HCT116 (cell line): Measurements from ENCODE around the gene C1QA. TPM values are rescaled to one million over a fixed set of nuclear protein-coding genes. Genes with fewer than 3 reads are reported as not detected.
A peak's percentile ranks its signal among the peaks of the same experiment; 100 is the strongest.

ENCODE experiments used
- ATAC-seq: fragments of 200-7000 bp; cut with Tn5 transposase; 2 replicates; pipeline ENCODE4 v1.9.1; 2020; ENCODE audit warnings: mild to moderate bottlenecking, moderate library complexity
- BruUV-seq: library from RNA; stranded (reverse); fragments of 400-500 nt; replicated peaks from 2 replicates; lab custom pipeline; 2021; lab: Mats Ljungman, UMichigan
- CTCF ChIA-PET: fragments of 300-600 bp; sonication (Branson Sonifier 250); formaldehyde crosslinking; loops from one replicate; lab custom pipeline; 2021; ENCODE audit warnings: antibody characterized with exemption; lab: Charles Lee
- POLR2A ChIA-PET: fragments of 300-600, 350-600 bp; sonication (Branson Sonifier 250); formaldehyde crosslinking; loops from one replicate; lab custom pipeline; 2021; ENCODE audit warnings: antibody characterized with exemption; lab: Charles Lee
- RAD21 ChIA-PET, 2 experiments: fragments of 300-600 bp; sonication (Branson Sonifier 250); formaldehyde crosslinking; loops; one replicate each; lab custom pipeline; 2023; ENCODE audit warnings: low total read pairs in 2 of 2; ENCODE audit not compliant: uncharacterized antibody in 2 of 2, unreplicated experiment in 2 of 2, low non-redundant PET in 1 of 2; lab: Charles Lee
- DNase-seq: peaks from one replicate; pipeline ENCODE4 v3.0.0-alpha.2; 2010; ENCODE audit warnings: low read depth, low spot score
- H2AFZ ChIP-seq: fragments of 200-600 bp; shearing (Covaris generic), sonication (generic); 2 replicates; pipeline ENCODE4 v1.6.1; 2017; ENCODE audit warnings: low read depth, mixed run types, mixed read lengths, antibody characterized with exemption, low read length; ENCODE audit not compliant: poor library complexity, severe bottlenecking
- H3K27ac ChIP-seq: 2 replicates; pipeline ENCODE4 v1.5.1; 2012; ENCODE audit warnings: low read depth, low read length
- H3K27me3 ChIP-seq: fragments of 200-600 bp; sonication (generic); 2 replicates; pipeline ENCODE4 v1.6.1; 2016; ENCODE audit warnings: mixed run types, low read length, mixed read lengths; ENCODE audit not compliant: insufficient read depth
- H3K36me3 ChIP-seq, 2 experiments: fragments of 200-500 bp in 1 of 2; fragments of 200-600 bp in 1 of 2; sonication (Bioruptor generic) in 1 of 2; sonication (generic) in 1 of 2; 2 replicates each; pipeline versions ENCODE4 v1.5.1 to v1.6.1; 2014 to 2016; ENCODE audit warnings: low read length in 2 of 2, inconsistent platforms in 1 of 2, mixed read lengths in 1 of 2, mixed run types in 1 of 2; ENCODE audit not compliant: insufficient read depth in 2 of 2, control insufficient read depth in 1 of 2
- H3K4me1 ChIP-seq, 2 experiments: fragments of 200-600 bp in 1 of 2; sonication (generic) in 1 of 2; 2 replicates each; pipeline versions ENCODE4 v1.5.1 to v1.6.1; 2012 to 2017; ENCODE audit warnings: low read length in 2 of 2, inconsistent platforms in 1 of 2, mild to moderate bottlenecking in 1 of 2, mixed read lengths in 1 of 2, mixed run types in 1 of 2, moderate library complexity in 1 of 2; ENCODE audit not compliant: insufficient read depth in 2 of 2, control insufficient read depth in 1 of 2
- H3K4me2 ChIP-seq: fragments of 200-600 bp; sonication (generic); 2 replicates; pipeline ENCODE4 v1.6.1; 2017; ENCODE audit warnings: mixed run types, low read length, mixed read lengths
- H3K4me3 ChIP-seq, 2 experiments: fragments of 200-600 bp in 1 of 2; sonication (generic) in 1 of 2; replicated peaks in 1 of 2; 2 replicates each; pipeline ENCODE4 v1.5.1; 2011 to 2016; ENCODE audit warnings: low read length in 2 of 2, control low read depth in 1 of 2, low read depth in 1 of 2, mild to moderate bottlenecking in 1 of 2, mixed read lengths in 1 of 2, mixed run types in 1 of 2
- H3K79me2 ChIP-seq: fragments of 200-600 bp; sonication (generic); 2 replicates; pipeline ENCODE4 v1.6.1; 2017; ENCODE audit warnings: mild to moderate bottlenecking, mixed run types, low read length, moderate library complexity, mixed read lengths; ENCODE audit not compliant: insufficient read depth
- H3K9ac ChIP-seq: fragments of 200-600 bp; sonication (generic); 2 replicates; pipeline ENCODE4 v1.6.1; 2016; ENCODE audit warnings: low read length, mixed read lengths
- H3K9me2 ChIP-seq: fragments of 200-600 bp; sonication (generic), shearing (Covaris generic); 2 replicates; pipeline ENCODE4 v1.6.1; 2017; ENCODE audit warnings: mixed run types, mild to moderate bottlenecking, moderate library complexity; ENCODE audit not compliant: insufficient read depth
- H3K9me3 ChIP-seq, 2 experiments: fragments of 200-500 bp in 1 of 2; fragments of 200-600 bp in 1 of 2; sonication (Bioruptor generic) in 1 of 2; sonication (generic) in 1 of 2; 2 replicates each; pipeline ENCODE4 v1.6.1; 2014 to 2017; ENCODE audit warnings: low read length in 2 of 2, mixed read lengths in 2 of 2, inconsistent platforms in 1 of 2, low read depth in 1 of 2, mild to moderate bottlenecking in 1 of 2, mixed run types in 1 of 2, moderate library complexity in 1 of 2; ENCODE audit not compliant: control insufficient read depth in 1 of 2, insufficient read depth in 1 of 2
- H4K20me1 ChIP-seq: fragments of 200-600 bp; sonication (generic), shearing (Covaris generic); 2 replicates; pipeline ENCODE4 v1.6.1; 2017; ENCODE audit warnings: mixed run types, mild to moderate bottlenecking, moderate library complexity; ENCODE audit not compliant: insufficient read depth
- CEBPB ChIP-seq: IDR thresholded peaks from 2 replicates; pipeline ENCODE4 v1.6.1; 2012; ENCODE audit warnings: low read depth
- EZH2phosphoT487 ChIP-seq: fragments of 200-600 bp; IDR thresholded peaks from 2 replicates; pipeline ENCODE4 v1.6.1; 2018; ENCODE audit warnings: antibody characterized with exemption, borderline replicate concordance
- JUND ChIP-seq: IDR thresholded peaks from 2 replicates; pipeline ENCODE4 v1.6.1; 2012
- POLR2A ChIP-seq: IDR thresholded peaks from 2 replicates; pipeline ENCODE4 v1.7.0; 2011; ENCODE audit warnings: borderline replicate concordance; ENCODE audit not compliant: insufficient read depth, insufficient read length; ENCODE audit errors: extremely low read depth
- POLR2AphosphoS5 ChIP-seq: IDR thresholded peaks from 2 replicates; pipeline ENCODE4 v1.6.1; 2011; ENCODE audit warnings: mild to moderate bottlenecking, low read depth, low read length, moderate library complexity
- RAD21 ChIP-seq: IDR thresholded peaks from 2 replicates; pipeline ENCODE4 v1.6.1; 2012; ENCODE audit warnings: low read depth, mild to moderate bottlenecking
- SP1 ChIP-seq: IDR thresholded peaks from 2 replicates; pipeline ENCODE4 v1.6.1; 2012; ENCODE audit warnings: low read depth
- YY1 ChIP-seq: IDR thresholded peaks from 2 replicates; pipeline ENCODE4 v1.6.1; 2011; ENCODE audit warnings: low read length, low read depth, moderate library complexity, mild to moderate bottlenecking; ENCODE audit not compliant: insufficient replicate concordance; ENCODE audit errors: extremely low read depth
- ZNF274 ChIP-seq: fragments of 200-500 bp; sonication (Bioruptor generic); IDR thresholded peaks from 2 replicates; pipeline ENCODE4 v1.6.1; 2014; ENCODE audit warnings: mild to moderate bottlenecking, low read depth, low read length, inconsistent platforms
- intact Hi-C: fragments of 100-400 bp; cut with micrococcal nuclease; formaldehyde crosslinking; loops from 2 replicates; pipeline ENCODE4 v1.10.0; 2022
- total RNA-seq: library from RNA; stranded (reverse); gene quantifications from one replicate; pipeline ENCODE4 v1.2.1, GENCODE V29; 2021; ENCODE audit not compliant: unreplicated experiment
- TF ChIP-seq, protein P1 (sequence below), 3 experiments: fragments of 200-600 bp in 1 of 3; sonication (generic) in 1 of 3; IDR thresholded peaks in 2 of 3; conservative IDR thresholded peaks in 1 of 3; 2 replicates each; pipeline ENCODE4 v1.5.1; 2012 to 2017; ENCODE audit warnings: low read depth in 2 of 3, low read length in 2 of 3, antibody characterized with exemption in 1 of 3, borderline replicate concordance in 1 of 3, control low read depth in 1 of 3, mild to moderate bottlenecking in 1 of 3, mixed read lengths in 1 of 3, mixed run types in 1 of 3, moderate library complexity in 1 of 3; ENCODE audit not compliant: insufficient read depth in 1 of 3
- TF ChIP-seq, protein P2 (sequence below): IDR thresholded peaks from 2 replicates; pipeline ENCODE4 v1.6.1; 2012
- TF ChIP-seq, protein P3 (sequence below): IDR thresholded peaks from 2 replicates; pipeline ENCODE4 v1.6.1; 2012

C1QA gene
- total RNA-seq, 1 experiment from 2014 or later: 0.91 TPM

GRCh38 chr1:22641906-22642636 lies 5.6 kb downstream of the C1QA start:
- ChIA-PET POLR2A (interaction anchor here (1.0 kb wide), 1 partner anchor 221 kb away, joined by 5 read pairs; no protein-coding TSS in a partner anchor), RAD21 (interaction anchor here (0.5 to 1.4 kb wide), 6 partner anchors 13 to 223 kb away, joined by 3 to 7 read pairs (median 5); no protein-coding TSS in a partner anchor), CTCF (interaction anchor here (0.9 to 4.7 kb wide), 2 partner anchors 221 to 226 kb away, joined by 3 to 48 read pairs; no protein-coding TSS in a partner anchor)
- DNase-seq: no peak
- Histone ChIP-seq H4K20me1 (no peaks in the 10 kb centered on the region), H3K9ac (no peak overlapping the region), H3K9me2 (no peaks in the 10 kb centered on the region), H3K9me3 (no peaks in the 10 kb centered on the region), H3K36me3 (no peaks in the 10 kb centered on the region), H3K4me3 (no peak overlapping the region), H3K27ac (no peak overlapping the region), H2AFZ (peak overlapping the region; percentile 7), H3K79me2 (no peaks in the 10 kb centered on the region), H3K27me3 (no peaks in the 10 kb centered on the region), H3K4me1 (no peaks in the 10 kb centered on the region), H3K4me2 (no peak overlapping the region)
- TF ChIP-seq, protein P1, sequence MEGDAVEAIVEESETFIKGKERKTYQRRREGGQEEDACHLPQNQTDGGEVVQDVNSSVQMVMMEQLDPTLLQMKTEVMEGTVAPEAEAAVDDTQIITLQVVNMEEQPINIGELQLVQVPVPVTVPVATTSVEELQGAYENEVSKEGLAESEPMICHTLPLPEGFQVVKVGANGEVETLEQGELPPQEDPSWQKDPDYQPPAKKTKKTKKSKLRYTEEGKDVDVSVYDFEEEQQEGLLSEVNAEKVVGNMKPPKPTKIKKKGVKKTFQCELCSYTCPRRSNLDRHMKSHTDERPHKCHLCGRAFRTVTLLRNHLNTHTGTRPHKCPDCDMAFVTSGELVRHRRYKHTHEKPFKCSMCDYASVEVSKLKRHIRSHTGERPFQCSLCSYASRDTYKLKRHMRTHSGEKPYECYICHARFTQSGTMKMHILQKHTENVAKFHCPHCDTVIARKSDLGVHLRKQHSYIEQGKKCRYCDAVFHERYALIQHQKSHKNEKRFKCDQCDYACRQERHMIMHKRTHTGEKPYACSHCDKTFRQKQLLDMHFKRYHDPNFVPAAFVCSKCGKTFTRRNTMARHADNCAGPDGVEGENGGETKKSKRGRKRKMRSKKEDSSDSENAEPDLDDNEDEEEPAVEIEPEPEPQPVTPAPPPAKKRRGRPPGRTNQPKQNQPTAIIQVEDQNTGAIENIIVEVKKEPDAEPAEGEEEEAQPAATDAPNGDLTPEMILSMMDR (IDR thresholded peaks at IDR 0.05 in 2 of 3, conservative IDR thresholded peaks at IDR 0.05 in 1 of 3; ENCODE audit: borderline replicate concordance in 1 of 3, insufficient read depth in 1 of 3, low read depth in 2 of 3, low read length in 2 of 3): peak; percentile 87 to 91 (median 89)
- TF ChIP-seq JUND: no peak
- TF ChIP-seq YY1: peak; percentile 29
- peak; percentile 97 for TF ChIP-seq RAD21
- no TSS peak for BruUV-seq
- peak; percentile 93 for ATAC-seq
- intact Hi-C loops: loop anchor here (1.0 to 5.0 kb wide), 3 partner anchors 113 to 510 kb away; no protein-coding TSS in a partner anchor

DNA sequence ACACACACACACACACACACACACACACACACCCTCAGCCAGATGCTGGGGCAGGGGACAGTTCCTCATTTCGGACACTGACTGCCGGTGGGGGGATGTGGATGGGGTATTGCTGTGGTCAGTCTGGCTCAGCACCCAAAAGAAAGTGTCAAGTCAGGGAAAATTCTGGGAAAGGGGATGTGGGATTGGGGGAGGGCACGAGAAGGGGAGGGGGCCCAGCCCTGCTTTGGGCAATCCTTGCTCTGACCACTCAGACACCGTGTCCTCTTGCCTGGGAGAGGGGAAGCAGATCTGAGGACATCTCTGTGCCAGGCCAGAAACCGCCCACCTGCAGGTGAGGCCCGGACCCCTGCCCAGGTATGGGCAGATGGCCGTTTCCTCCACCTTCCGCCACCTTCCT lies 7.0 kb downstream of the C1QA start, which contains the start of gene C1QC:
Gene C1QC, plus strand, starts transcription at position 253 of the 400 bp plus-strand sequence. CDS start 391 bp downstream, outside the sequence.
- POLR2A ChIA-PET: no interaction called here
- RAD21 ChIA-PET: interaction anchor here in 1 of 2 experiments (0.7 kb wide), 1 partner anchor 222 kb away, joined by 3 read pairs; no protein-coding TSS in a partner anchor
- Histone ChIP-seq H3K79me2 (no peaks in the 10 kb centered on the region), H3K4me3 (no peak within 1 kb of the TSS), H3K9ac (no peak within 1 kb of the TSS), H3K27ac (no peak within 1 kb of the TSS), H3K27me3 (no peaks in the 10 kb centered on the region), H3K9me2 (no peaks in the 10 kb centered on the region), H3K4me2 (no peak within 1 kb of the TSS), H2AFZ (no peak within 1 kb of the TSS), H3K4me1 (no peaks in the 10 kb centered on the region), H3K36me3 (no peaks in the 10 kb centered on the region), H3K9me3 (no peaks in the 10 kb centered on the region), H4K20me1 (no peaks in the 10 kb centered on the region)
- BruUV-seq: no TSS peak
- no peak for ATAC-seq
- intact Hi-C loops: loop anchor here (2.0 to 5.0 kb wide), 2 partner anchors 115 to 511 kb away; no protein-coding TSS in a partner anchor
- no peak for DNase-seq
- CTCF ChIA-PET: interaction anchor here (4.7 kb wide), 1 partner anchor 223 kb away, joined by 48 read pairs; no protein-coding TSS in a partner anchor
- TF ChIP-seq CEBPB (no peak), POLR2AphosphoS5 (no peak), RAD21 (no peak), ZNF274 (no peak), POLR2A (no peak), YY1 (no peak), JUND (no peak), EZH2phosphoT487 (no peak), SP1 (no peak)
- TF ChIP-seq, protein P2, sequence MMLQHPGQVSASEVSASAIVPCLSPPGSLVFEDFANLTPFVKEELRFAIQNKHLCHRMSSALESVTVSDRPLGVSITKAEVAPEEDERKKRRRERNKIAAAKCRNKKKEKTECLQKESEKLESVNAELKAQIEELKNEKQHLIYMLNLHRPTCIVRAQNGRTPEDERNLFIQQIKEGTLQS: no peak
- TF ChIP-seq, protein P1 (IDR thresholded peaks at IDR 0.05 in 2 of 3, conservative IDR thresholded peaks at IDR 0.05 in 1 of 3; ENCODE audit: borderline replicate concordance in 1 of 3, insufficient read depth in 1 of 3, low read depth in 2 of 3, low read length in 2 of 3): no peak
- TF ChIP-seq, protein P3, sequence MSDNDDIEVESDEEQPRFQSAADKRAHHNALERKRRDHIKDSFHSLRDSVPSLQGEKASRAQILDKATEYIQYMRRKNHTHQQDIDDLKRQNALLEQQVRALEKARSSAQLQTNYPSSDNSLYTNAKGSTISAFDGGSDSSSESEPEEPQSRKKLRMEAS: no peak
